NCI-H226 (cell line): Measurements from ENCODE around the gene ZDHHC14.

Experiments
- DNase-seq: peaks from one replicate; pipeline ENCODE4 v3.0.0-alpha.2; 2015

ZDHHC14 gene

DNA sequence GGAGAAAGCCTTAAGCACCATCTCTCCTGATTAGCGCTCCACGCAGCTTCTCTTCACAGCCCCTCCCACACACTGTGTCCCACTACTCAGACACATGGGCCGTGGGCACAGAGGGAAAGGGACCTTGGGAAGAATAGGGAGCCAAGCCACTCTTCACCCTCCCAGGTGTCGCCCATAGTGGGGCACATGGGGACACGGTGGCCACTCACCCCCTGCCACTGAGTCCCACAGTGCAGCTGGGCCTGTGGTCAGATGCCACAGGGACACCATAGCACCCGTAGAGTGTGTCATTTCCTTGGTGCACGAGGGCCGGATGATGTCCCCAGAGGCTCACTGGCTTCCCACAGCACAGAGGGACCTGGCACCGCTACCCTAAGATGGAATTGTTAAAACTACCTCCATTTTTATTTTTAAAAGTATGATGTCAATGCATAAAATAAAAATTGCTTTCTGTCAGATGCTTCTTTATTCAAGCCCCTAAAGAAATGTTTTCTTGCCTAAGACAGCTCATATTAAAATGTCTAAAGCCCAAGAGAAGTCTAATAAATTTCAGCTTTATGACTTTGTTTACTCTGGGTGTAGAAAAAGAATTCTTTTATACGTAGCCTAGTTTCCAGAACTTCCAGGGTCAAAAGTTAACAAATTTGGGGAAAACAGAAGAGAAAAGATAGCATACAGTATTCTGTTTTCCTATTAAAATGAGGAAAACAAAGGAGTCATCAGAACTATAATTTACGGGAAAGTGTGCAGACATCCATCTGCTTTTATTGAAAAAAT, 251.0 kb downstream of the ZDHHC14 start:
- DNase-seq: no peak

DNA sequence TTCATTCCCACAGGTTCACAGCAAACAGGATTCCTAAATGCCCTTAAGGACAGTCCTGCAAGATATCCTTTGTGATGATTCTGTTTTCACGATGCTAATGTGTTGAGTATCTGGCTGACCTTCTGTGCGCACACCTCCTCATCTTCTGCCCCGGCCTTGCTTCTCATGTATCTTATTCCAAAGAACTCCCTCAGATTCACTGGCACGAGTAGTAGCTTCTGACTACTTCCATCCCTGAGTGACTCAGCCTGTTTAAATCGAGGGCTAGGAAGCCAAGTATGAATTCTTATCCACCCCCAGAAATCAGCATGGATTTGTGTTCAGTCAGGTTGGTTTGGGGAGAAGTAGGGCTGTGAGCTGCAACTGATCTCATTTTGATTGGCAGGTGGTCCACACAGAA, 251.8 kb downstream of the ZDHHC14 start:
- peak; percentile 32 for DNase-seq

DNA sequence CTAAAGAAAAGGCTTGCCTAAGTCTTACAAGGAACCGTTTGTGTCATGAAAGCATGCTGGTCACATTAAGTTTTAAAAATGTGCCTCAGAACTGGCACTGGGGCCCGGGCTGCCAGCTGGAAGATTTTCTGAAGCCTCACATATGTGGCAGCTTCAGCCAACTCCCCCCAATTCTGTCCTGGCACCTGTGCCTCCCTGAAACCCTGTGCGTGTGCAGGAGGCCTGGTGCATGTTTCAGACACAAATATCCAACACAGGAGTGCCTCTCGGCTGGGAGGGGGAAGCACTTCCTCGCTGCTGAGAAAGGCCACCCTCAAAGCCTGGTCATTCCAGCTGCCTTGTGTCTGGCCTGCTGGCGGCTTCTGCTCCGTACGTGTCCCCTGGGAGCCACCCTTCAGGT, 253.6 kb downstream of the ZDHHC14 start:
- DNase-seq: no peak

DNA sequence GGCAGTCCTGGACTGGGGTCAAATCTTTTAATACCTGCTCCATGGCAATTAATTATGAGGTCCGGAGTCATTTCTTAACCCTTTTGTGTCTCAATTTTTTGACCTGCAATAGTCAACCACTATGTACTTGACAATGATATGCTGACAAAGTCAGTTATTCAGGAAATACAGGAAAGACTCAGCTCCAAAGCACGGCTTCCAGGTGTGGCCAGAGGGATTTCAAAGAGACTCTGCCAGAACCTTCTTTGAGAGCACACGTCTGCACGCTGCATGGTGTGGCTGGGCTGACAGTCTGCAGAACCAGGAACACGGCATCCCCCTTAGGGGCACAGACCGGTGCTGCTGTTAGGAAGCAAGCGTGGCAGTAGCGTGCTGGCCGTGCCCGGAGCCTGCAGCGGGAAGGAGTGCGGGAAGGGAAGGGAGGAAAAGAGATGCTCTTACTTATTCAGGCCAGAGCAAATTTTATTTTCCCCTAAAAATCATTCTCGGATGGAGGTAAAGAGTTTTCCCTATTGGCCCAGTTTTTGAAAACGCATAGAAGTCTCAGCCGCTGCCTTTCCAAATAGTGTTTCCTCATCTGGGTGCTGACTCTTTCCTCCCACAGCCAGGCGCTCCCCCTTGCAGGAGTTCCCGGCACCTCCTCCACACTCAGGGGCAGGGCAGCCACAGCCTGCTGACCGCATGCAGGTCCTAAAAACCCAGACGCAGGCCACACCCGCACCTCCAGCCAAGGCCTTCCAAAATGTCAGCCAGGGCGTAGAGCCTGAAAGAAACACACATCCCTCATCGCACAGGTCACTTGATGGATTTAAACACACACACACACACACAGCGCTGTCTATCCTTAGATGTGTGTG, 254.6 kb downstream of the ZDHHC14 start:
- DNase-seq: peak; percentile 21

DNA sequence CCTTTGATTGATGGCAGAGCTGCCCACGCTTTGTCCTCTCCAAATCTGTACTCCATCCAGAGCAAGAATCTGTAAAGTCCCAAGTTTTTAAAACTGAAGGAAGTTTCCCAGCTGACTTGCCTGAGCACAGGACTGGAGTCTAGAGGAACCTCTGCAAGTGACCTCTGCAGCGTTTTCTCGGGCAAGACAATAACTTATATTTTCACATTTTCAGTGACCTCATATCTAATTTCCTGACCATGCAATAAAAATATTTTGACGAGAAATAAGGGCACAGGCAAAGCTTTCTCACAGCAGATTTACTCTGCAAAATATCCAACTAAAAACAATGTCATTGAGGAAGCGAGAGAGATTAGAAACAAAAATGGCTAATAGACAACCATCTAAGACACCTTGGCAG, 256.5 kb downstream of the ZDHHC14 start:
- no peak for DNase-seq

DNA sequence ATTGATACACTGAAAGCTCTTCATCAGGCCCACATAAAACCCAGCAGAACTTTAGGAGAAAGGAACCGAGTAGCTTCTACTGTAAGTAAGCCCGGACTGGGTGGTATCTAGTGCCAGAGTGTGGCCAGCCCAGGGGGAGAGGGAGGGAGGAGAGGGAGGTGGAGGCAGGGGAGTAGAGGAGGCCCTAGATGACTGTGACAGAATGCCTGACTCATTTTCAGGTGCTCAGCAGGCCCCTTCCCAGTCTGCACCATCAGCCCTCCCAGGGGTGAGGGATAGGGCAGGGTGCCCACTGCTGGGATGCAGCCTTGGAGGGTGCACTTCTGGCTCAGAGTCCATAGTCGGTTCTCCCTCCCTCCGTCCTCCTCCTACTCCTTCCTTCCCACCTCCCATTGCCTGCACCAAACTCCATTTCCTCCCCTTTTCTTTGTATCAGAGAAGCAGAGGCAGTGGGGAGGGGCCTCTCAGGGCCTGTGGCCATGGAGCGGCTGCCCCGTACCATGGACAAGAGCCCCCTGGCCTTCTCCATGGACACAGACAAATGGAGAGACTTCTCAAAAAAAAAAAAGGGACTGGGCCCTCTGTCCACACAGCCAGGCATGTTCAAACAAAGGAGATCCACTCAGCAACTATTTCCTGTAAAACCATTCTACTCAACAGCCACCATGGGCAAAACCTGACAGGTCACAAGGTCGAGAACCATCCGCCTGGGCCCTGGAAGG, 257.1 kb downstream of the ZDHHC14 start:
- DNase-seq: no peak

DNA sequence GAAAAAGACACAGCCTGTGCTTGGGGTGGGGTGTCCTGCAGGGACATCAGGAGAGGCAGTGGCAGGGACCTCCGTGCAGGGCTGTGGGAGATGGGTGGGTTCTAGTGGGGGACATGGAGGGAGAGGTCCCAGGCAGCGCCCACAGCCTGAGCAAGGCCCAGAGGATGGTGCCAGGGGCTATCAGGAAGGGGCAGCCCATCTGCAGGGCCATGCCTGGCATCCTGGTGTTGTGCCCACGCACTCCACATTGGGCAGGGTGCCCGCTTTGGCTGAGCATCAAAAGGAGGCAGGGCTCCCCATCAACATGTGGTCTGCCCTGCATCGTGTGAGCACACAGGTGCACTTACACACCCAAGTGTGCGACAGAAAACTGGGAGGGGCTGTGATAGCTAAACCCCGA, 257.8 kb downstream of the ZDHHC14 start:
- DNase-seq: no peak

DNA sequence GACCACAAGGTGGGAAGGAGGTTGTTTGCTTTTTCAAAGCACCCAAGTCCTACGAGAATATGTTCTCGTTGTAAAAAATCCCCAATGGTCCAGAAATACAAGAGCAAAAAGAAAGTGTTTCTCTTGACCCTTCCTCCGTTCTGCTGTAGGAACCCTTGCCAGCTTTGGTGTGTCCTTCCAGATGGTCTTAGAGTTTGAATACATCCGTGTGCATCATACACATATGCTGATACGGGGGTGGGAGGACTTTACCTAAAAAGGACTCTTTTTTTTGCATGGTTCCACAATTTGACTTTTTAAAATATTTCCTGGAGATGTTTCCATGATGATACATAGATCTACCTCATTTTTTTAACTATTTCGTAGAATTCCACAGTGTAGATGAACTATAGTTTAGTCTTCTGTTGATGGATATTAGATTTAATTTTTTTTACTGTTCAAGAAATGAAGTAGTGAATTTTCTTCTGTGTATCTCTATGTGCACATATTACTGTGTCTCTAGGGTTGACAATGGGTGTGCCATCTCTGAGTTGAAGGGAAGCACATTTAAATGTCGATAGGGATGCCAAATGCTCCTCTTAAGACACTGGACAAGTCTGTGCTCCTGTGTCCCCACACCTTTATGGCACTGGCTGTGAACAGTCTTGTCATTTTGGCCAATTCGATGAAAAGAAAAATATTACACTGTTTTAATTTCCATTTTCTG, 259.9 kb downstream of the ZDHHC14 start:
- no peak for DNase-seq

DNA sequence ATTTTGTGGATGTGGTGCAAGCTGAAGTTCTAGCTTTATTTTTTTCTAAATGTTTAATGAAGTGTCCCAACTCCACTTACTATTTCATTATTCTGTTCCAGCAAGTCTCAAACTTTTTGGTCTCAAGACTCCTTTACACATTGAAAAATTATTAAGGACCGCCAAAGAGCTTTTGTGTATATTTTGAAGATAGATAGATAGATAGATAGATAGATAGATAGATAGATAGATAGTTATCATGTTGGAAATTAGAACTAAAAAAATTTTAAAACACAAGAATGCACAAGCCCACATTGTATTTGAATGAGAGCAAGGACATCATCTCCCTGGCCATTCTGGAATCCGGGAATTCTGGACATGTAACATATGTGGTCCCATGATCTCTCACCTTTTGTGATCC, 260.8 kb downstream of the ZDHHC14 start:
- no peak for DNase-seq

DNA sequence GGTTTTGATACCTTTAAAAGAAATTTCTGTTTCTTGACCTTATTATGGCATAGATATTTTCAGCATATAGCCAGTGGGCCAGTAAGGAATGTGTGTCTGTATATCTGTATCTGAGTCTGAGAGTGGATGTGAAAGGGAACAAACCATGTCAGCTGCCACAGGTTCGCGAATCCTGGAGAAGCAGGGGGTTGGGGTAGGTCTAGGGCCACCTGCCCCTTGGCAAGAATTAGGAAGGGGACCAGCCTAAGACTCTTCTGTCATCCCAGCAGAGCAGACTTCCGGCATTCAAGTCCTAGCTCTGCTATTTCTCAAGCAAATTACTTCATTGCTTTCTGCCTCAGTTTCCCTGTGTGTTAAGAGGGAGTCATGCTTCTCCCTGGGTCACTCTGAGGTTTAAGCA, 261.7 kb downstream of the ZDHHC14 start:
- no peak for DNase-seq

DNA sequence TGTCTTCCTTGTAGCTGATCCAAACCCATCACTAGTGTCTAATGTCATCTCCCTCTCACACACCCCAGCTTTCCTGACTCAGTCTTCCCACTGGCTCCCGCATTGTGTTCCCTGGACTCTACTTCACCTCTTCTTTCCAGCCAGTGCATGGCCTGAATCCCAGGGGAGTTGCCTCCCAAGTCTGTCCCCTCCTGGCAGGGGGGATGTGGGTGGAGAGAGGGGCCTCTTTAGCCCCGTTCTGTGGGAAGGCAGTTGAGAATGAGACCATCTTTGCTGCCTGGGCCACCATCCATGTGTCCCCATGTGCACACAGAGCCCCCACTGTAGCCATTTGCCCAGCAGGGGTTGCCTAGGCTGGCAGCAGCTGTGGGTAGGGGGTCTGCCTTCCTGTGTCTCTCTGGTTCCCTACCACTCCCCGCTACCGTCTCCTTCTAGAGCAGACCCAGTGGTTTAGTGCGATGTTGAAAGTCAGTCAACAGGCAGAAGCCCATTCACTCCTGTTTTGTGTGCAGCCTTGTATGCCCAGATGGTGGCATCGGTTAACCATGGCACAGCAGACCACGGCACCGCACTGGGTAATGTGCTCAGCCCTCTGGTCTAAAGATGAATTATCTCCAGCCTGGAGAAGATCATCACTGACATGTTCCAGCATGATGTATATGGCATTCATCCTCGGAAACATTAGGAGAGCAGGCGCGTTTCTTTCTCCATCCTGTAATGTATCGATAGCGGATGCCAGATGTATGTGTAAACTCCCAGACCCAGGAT, 263.2 kb downstream of the ZDHHC14 start:
- no peak for DNase-seq

DNA sequence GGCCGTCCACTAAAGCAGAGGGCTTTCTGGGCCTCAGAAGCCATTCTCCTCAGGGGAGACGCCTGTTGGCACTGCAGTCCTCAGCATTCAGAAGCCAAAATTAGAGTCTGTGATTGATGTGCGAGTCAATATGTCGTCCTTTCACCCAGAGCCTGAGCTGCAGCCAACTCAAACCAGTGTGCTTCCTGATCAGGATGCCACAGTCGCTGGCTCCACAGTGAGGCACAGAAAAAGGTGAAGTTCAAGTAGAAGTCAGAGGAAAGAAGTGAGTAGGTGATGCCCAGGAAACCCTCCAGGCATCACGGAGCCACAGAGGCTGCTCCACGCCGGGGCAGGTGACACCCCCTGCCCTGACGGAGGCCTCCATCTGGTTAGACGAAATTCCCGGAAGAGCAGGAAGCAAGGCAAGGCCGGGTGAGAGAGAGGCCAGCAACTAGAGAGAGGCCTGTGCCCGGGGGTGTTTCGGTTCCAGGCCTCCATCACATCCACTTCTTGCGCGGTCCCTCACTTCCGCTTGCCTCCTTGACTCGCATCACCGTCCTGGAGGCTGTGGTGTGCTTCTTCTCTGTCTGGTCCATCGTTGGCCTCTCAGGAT, 264.3 kb downstream of the ZDHHC14 start:
- no peak for DNase-seq

DNA sequence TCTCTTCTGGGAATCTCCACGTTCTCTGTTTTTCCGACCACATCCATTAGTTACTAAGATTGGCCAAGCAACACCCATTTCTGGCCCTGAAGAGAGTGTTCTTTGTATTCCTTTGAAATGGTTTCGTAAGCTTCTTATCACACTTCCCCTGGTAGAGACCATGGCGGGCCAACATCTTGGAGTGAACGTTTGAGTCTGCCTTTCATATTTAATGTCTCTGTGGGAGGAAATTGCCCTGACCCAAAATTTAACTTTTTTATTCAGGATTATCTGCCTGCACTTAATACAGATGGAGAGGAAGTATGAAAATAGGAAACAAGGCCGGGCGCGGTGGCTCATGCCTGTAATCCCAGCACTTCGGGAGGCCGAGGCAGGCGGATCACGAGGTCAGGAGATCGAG, 265.0 kb downstream of the ZDHHC14 start:
- no peak for DNase-seq

DNA sequence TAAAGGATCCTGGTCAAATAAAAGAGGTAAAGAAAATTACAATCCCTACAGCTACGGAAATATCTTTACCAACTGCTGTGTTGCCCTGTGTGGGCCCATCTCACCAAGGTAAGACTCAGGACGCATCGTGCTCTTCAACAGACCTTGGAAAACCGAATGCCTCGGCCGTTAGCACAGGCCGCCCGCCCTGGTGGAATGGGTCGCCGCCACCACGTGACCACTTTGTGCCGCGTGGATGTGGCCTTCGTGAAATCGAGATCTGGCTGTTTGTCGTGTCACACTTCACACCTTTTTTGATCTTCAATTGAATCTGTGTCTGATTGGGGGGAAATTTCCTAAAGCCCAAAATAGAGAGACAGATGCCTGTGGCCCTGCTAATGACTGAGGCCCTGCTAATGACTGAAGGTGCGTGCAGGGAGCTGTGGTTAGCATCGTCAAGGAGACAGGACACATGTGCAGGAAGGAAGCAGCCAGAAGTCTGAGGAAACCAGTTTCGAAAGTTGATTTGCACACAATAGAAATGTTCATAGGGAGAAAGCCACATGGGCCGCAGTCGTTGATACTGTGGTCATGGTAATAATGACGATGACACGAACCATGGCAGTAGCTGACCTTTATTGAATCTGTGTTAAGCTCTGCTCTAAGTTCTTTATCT, 266.4 kb downstream of the ZDHHC14 start:
- no peak for DNase-seq

DNA sequence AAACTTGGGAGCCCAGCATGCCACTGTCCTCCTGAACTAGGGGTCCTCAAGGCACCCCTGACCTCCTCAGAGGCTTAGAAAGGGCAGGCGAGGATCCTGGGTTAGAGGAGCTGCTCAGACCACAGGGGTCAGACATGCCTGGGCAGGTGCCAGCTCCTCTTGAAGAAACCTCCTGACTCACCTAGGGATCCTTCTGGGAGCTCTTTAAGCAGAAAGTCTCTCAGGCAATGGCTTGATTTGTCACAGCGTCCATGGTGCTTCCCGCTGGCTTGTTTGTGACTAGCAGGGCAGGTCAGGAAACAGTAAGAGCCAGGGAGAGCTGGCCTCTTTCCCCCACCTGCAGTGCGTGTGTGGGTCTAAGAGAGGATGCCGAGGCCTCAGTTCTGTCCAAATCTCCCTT, 267.6 kb downstream of the ZDHHC14 start:
- no peak for DNase-seq

DNA sequence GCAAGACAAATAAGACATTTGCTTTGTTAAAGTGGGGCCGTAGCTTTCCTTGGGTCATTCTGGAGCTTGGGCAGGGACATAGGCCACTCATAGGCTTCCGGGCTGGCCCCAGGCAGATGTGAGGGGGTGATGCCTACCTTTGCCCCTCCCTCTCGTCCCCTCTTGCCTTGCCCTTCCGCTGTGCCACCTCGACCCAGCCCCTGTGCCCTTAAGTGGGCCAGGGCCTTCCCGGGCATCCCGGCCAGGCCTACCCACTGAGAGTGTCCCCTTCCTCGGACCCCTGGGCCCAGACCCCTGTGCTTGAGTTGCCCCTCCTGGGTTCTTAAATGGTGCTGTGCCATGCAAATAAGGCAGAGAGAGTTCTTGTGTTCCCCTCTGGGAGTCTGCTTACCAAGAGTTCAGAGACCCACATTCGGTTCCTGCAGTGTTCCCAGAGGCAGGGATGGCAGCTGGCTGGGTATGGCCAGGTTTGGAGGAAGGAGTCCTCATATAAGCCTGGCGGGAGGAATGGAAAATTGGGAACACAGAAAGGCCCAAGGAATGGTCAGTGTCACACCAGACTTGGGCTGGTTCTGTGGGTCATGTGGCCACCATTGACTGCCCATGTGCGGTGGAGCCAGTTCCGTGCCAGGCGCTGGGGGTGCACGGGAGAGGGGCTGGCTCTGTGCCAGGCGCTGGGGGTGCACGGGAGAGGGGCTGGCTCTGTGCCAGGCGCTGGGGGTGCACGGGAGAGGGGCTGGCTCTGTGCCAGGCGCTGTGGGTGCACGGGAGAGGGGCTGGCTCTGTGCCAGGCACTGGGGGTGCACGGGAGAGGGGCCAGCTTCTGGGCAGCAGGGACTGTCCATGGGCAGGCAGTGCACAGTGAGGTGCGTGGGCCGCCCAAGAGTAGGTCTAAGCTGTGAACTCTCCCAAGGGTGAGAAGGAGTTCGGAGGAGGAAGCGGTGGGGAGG, 268.6 kb downstream of the ZDHHC14 start:
- DNase-seq: no peak

DNA sequence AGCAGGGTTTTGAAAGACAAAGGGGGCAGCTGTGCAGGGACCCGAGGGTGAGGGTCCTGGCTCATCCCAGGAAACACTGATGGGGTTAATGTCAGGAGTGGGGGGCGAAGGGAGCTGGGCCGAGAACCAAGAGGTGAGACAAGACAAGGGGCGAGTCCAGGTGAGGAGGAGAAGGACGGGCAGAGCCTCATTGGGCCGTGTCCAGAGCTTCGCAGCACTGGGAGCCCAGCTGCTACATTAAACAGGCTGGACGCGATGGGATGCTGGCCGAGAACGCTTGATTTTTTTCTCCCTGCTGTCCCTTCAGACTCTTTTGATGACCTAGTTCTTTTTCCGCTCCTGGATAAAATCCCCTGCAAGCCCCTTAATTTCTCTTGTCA, 269.3 kb downstream of the ZDHHC14 start:
- no peak for DNase-seq

DNA sequence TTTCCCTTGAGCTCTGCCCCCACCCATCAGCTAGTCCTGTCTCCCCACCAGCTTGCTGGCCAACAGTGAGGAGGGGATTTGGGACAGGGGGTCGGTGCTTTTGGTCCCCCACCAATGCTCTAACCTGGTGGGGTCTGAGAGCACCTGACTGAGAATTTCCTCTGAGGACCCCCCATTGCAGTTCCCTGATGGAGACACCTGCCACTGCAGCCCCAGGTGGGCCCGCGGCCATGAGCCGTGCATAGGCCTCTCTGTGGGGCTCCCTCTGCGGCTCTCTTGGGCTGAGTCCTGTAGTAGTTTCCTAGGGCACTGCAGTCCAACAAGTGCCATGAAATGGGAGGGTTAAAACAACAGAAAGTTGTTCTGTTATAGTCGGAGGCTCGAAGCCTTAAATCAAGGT, 269.8 kb downstream of the ZDHHC14 start:
- DNase-seq: no peak

DNA sequence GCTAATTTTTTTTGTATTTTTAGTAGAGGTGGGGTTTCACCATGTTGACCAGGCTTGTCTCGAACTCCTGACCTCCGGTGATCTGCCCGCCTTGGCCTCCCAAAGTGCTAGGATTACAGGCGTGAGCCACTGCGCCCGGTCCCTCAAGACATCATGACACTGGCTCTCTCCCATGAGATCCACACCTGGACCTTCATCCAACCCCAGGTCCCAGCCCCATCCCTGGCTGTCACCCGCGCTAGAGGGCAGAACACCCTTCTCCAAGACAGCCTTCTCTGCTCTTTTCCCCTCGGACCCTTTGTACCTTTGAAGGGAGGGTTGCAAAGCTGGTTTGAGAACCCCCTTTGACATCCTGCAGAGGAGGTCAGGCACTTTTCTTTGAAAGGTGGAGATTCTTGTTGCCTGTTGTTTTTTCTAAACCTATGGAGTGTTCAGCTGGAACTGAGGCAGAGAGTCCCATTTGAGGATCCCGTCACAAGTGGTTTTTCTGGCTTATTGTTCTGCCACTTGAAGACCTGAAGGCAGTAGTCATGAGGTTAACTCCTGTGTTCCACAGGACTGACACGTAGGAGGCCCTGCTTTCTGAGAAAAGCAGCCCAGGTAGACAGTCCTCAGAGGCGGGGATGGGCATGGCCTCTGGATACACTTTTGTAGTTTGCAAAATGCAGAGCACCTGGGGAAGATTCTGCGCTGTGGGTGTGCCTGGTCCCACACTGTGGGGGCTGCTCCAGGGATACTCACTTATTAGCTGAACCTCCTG, 270.9 kb downstream of the ZDHHC14 start:
- no peak for DNase-seq
